AG09309 (cell line): ENCODE measurements around the gene EEF1E1.
"Not testable (repeated sequence)": the region's sequence is repeated elsewhere in the genome, so short reads cannot be mapped to it uniquely, and the experiment has no call there.

Experiments
- DNase-seq: peaks from one replicate; pipeline ENCODE4 v3.0.0-alpha.2; 2010; ENCODE audit warnings: low read depth
- H3K4me3 ChIP-seq: 2 replicates; pipeline ENCODE4 v1.5.1; 2011; ENCODE audit warnings: mild to moderate bottlenecking, low read depth, low read length, moderate library complexity; ENCODE audit not compliant: control insufficient read depth
- TF ChIP-seq, protein P1 (sequence below): IDR thresholded peaks from 2 replicates; pipeline ENCODE4 v1.5.1; 2011; ENCODE audit warnings: mild to moderate bottlenecking, low read depth, low read length, inconsistent platforms; ENCODE audit not compliant: insufficient read depth, control insufficient read depth; ENCODE audit errors: missing control alignments

EEF1E1 gene

DNA sequence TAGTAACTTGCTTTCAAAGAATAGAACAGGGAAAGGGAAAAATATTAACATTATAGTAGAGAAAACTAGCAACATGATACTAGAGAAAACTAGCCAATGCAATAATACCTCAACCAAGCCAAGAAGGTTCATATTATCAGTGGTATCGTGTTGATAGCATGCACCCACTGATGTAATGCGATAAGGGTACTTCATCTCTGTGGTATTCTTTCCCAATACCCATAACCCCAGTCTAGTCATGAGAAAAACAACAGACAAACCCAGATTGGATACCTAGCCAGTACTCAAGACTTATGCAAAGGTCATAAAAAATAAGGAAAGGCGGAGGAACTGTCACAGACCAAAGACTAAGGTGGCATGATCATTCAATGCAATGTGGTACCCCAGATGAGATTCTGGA lies 59.1 kb downstream of the EEF1E1 start:
- H3K4me3 ChIP-seq, result no peak overlapping the region
- TF ChIP-seq, protein P1, sequence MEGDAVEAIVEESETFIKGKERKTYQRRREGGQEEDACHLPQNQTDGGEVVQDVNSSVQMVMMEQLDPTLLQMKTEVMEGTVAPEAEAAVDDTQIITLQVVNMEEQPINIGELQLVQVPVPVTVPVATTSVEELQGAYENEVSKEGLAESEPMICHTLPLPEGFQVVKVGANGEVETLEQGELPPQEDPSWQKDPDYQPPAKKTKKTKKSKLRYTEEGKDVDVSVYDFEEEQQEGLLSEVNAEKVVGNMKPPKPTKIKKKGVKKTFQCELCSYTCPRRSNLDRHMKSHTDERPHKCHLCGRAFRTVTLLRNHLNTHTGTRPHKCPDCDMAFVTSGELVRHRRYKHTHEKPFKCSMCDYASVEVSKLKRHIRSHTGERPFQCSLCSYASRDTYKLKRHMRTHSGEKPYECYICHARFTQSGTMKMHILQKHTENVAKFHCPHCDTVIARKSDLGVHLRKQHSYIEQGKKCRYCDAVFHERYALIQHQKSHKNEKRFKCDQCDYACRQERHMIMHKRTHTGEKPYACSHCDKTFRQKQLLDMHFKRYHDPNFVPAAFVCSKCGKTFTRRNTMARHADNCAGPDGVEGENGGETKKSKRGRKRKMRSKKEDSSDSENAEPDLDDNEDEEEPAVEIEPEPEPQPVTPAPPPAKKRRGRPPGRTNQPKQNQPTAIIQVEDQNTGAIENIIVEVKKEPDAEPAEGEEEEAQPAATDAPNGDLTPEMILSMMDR, result no peak
- DNase-seq, result no peak

DNA sequence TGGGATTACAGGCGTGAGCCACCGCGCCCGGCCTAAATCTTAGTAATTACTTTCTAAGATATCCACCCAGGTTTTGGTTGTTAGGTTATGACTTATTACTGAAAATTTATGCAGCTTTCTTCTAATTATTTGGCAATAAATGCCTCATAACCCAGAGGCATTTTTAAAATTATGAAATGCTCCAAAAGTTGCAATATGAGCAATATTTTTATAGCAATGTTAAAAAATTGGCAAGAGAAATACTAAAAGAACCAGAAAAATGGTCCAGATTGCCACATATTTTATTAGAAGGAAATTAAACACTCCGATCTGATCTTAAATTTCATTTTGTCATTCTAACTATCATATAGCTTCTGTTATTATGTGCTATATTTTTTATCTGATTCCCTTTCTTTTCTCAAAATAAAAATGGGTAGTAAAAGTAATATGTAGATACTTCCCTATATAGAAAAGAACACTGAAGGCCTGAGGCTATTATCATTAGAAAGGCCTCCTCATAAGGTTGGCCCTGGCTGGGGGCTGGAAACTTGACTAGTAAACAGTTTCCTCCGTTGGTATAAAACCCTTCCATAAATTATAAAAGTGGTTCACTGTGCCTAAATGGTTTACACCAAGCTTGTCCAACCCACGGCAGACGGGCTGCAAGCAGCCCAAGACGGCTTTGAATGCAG lies 60.3 kb downstream of the EEF1E1 start:
- TF ChIP-seq, protein P1, result no peak
- no peak for DNase-seq

DNA sequence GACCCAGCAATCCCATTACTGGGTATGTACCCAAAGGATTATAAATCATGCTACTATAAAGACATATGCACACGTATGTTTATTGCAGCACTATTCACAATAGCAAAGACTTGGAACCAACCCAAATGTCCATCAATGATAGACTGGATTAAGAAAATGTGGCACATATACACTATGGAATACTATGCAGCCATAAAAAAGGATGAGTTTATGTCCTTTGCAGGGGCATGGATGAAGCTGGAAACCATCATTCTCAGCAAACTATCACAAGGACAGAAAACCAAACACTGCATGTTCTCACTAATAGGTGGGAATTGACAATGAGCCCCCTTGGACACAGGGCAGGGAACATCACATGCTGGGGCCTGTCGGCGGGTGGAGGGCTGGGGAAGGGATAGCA lies 68.2 kb downstream of the EEF1E1 start:
- not testable (repeated sequence) for DNase-seq, H3K4me3 ChIP-seq

More for the DNA sequence above, 60.3 kb downstream of the EEF1E1 start:
- no peak overlapping the region for H3K4me3 ChIP-seq

DNA sequence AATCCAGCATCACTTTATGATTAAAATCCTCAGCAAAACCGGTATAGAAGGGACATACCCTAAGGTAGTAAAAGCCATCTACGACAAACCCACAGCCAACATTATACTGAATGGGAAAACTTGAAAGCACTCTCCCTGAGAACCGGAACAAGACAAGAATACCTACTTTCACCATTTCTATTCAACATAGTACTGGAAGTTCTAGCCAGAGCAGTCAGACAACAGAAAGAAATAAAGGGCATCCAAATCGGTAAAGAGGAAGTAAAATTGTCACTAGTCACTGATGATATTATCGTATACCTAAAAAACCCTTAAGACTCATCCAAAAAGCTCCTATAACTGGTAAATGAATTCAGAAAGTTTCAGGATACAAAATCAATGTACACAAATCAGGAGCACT lies 71.4 kb downstream of the EEF1E1 start:
- DNase-seq, result no peak
- TF ChIP-seq, protein P1, result no peak
- H3K4me3 ChIP-seq, result no peak overlapping the region
